CD4-positive, CD25-positive, alpha-beta regulatory T cell (primary cell): ENCODE measurements around the gene ELP5. TPM values are rescaled to one million over a fixed set of nuclear protein-coding genes. Genes with fewer than 3 reads are reported as not detected.

Experiments
- ATAC-seq, 2 donors: fragments of 150-1000 bp; cut with Tn5 transposase; one replicate each; pipeline ENCODE4 v1.10.0; 2021; ENCODE audit warnings: low read depth in 2 of 2, moderate number of reproducible peaks in 2 of 2, moderate library complexity in 1 of 2
- DNase-seq, 3 donors: peaks; one replicate each; pipeline versions ENCODE4 v3.0.0 to v3.0.0-alpha.2; 2012 to 2022; ENCODE audit warnings: mixed read lengths in 1 of 3
- H3K27ac ChIP-seq: one replicate; pipeline ENCODE4 v1.7.0; 2013; ENCODE audit warnings: mild to moderate bottlenecking, low read length; ENCODE audit not compliant: insufficient read depth, poor library complexity, severe bottlenecking
- H3K27me3 ChIP-seq: one replicate; pipeline ENCODE4 v1.7.0; 2013; ENCODE audit warnings: low read length; ENCODE audit not compliant: control insufficient read depth, insufficient read depth
- H3K36me3 ChIP-seq: one replicate; pipeline ENCODE4 v1.7.0; 2013; ENCODE audit warnings: mild to moderate bottlenecking, low read length, moderate library complexity; ENCODE audit not compliant: control insufficient read depth, insufficient read depth
- H3K4me1 ChIP-seq: 2 replicates; pipeline ENCODE4 v1.7.0; 2013; ENCODE audit warnings: mild to moderate bottlenecking, low read length; ENCODE audit not compliant: insufficient read depth, control insufficient read depth, poor library complexity, severe bottlenecking
- H3K4me3 ChIP-seq: one replicate; pipeline ENCODE4 v1.7.0; 2013; ENCODE audit warnings: low read depth, mild to moderate bottlenecking, low read length, moderate library complexity
- H3K9me3 ChIP-seq, 2 experiments: 1 replicate in 1 of 2; 2 replicates in 1 of 2; pipeline ENCODE4 v1.7.0; 2013; ENCODE audit warnings: low read length in 2 of 2, mild to moderate bottlenecking in 1 of 2, moderate library complexity in 1 of 2; ENCODE audit not compliant: control insufficient read depth in 2 of 2
- H3K27ac Mint-ChIP-seq, 3 donors: one replicate each; pipeline ENCODE4 v1.8.0; 2020 to 2022; ENCODE audit warnings: mild to moderate bottlenecking in 3 of 3, mixed read lengths in 3 of 3, moderate library complexity in 2 of 3
- H3K27me3 Mint-ChIP-seq: one replicate; pipeline ENCODE4 v1.8.0; 2022; ENCODE audit warnings: mild to moderate bottlenecking, mixed read lengths
- H3K36me3 Mint-ChIP-seq: one replicate; pipeline ENCODE4 v1.8.0; 2020; ENCODE audit warnings: mixed read lengths
- H3K4me1 Mint-ChIP-seq, 4 donors: one replicate each; pipeline ENCODE4 v1.8.0; 2020 to 2022; ENCODE audit warnings: mixed read lengths in 4 of 4, mild to moderate bottlenecking in 1 of 4
- H3K4me3 Mint-ChIP-seq, 4 donors: one replicate each; pipeline ENCODE4 v1.8.0; 2020 to 2022; ENCODE audit warnings: mild to moderate bottlenecking in 4 of 4, mixed read lengths in 4 of 4, moderate library complexity in 3 of 4
- H3K9me3 Mint-ChIP-seq, 7 donors: one replicate each; pipeline ENCODE4 v1.8.0; 2020 to 2022; ENCODE audit warnings: mixed read lengths in 7 of 7, mild to moderate bottlenecking in 3 of 7, moderate library complexity in 2 of 7
- polyA plus RNA-seq, 4 donors: library from polyadenylated mRNA; unstranded; fragments of 300-500 nt; fragmentation: Illumina TruSeq; gene quantifications; one replicate each; pipeline ENCODE4 v1.2.3, GENCODE V29; 2021
- total RNA-seq: library from RNA; stranded (reverse); gene quantifications from one replicate; pipeline ENCODE4 v1.2.3, GENCODE V29; 2022

The ELP5 gene
- total and polyA plus RNA-seq, 5 donors from 2014 or later = 31.6 to 74.0 (median 56.1) TPM

- H3K36me3 Mint-ChIP-seq = no peaks in the 10 kb centered on the region
- Histone ChIP-seq H3K27me3 (no peaks in the 10 kb centered on the region), H3K27ac (peak overlapping the region; percentile 97), H3K4me1 (peaks cover 57% of the 10 kb centered on the region), H3K9me3 (no peaks in the 10 kb centered on the region), H3K4me3 (no peak overlapping the region), H3K36me3 (no peaks in the 10 kb centered on the region)
- peak overlapping the region in 1 of 3 donors; percentile 93 for H3K27ac Mint-ChIP-seq
- no peak for DNase-seq
- ATAC-seq = no peak
- H3K27me3 Mint-ChIP-seq = peaks cover 23% of the 10 kb centered on the region
- peak overlapping the region in 3 of 4 donors; percentile 76 to 96 (median 86) for H3K4me3 Mint-ChIP-seq
- H3K4me1 Mint-ChIP-seq = peaks cover 0 to 73% (median 35%) of the 10 kb centered on the region in 4 donors
- H3K9me3 Mint-ChIP-seq = no peaks in the 10 kb centered on the region
These were observed 36.3 kb upstream of the ELP5 start for GRCh38 chr17:7215652-7216180.

- peaks cover 0 to 80% (median 41%) of the 10 kb centered on the region in 4 donors for H3K4me1 Mint-ChIP-seq
- no peak overlapping the region for H3K4me3 ChIP-seq
- no peaks in the 10 kb centered on the region for H3K27me3 ChIP-seq
- peak overlapping the region; percentile 23 for H3K27ac ChIP-seq
- H3K27me3 Mint-ChIP-seq = peaks cover 18% of the 10 kb centered on the region
- no peaks in the 10 kb centered on the region for H3K36me3 Mint-ChIP-seq
- H3K36me3 ChIP-seq = no peaks in the 10 kb centered on the region
- no peak for ATAC-seq
- peak overlapping the region; percentile 72 to 93 (median 91) for H3K27ac Mint-ChIP-seq
- H3K9me3 Mint-ChIP-seq = no peaks in the 10 kb centered on the region
- peak overlapping the region; percentile 60 to 86 (median 72) for H3K4me3 Mint-ChIP-seq
- DNase-seq = no peak
- H3K9me3 ChIP-seq = no peaks in the 10 kb centered on the region
- peaks cover 64% of the 10 kb centered on the region for H3K4me1 ChIP-seq
These were observed 35.5 kb upstream of the ELP5 start for GRCh38 chr17:7216242-7217112.

GRCh38 chr17:7217113-7217987, 34.7 kb upstream of the ELP5 start:
- H3K27ac Mint-ChIP-seq = peak overlapping the region in 2 of 3 donors; percentile 91 to 92
- peaks cover 0 to 78% (median 40%) of the 10 kb centered on the region in 4 donors for H3K4me1 Mint-ChIP-seq
- no peaks in the 10 kb centered on the region for H3K9me3 Mint-ChIP-seq
- DNase-seq = peak in 1 of 3 donors; percentile 28
- Histone ChIP-seq H3K4me1 (peaks cover 70% of the 10 kb centered on the region), H3K4me3 (no peak overlapping the region), H3K27me3 (no peaks in the 10 kb centered on the region), H3K27ac (peak overlapping the region; percentile 60), H3K36me3 (peaks cover 3% of the 10 kb centered on the region), H3K9me3 (no peaks in the 10 kb centered on the region)
- H3K27me3 Mint-ChIP-seq = peaks cover 11% of the 10 kb centered on the region
- H3K36me3 Mint-ChIP-seq = no peaks in the 10 kb centered on the region
- ATAC-seq = no peak
- peak overlapping the region; percentile 11 to 96 (median 72) for H3K4me3 Mint-ChIP-seq

- peaks cover 10% of the 10 kb centered on the region for H3K36me3 ChIP-seq
- H3K27ac Mint-ChIP-seq = peak overlapping the region in 1 of 3 donors; percentile 62
- H3K4me1 Mint-ChIP-seq = peaks cover 0 to 76% (median 39%) of the 10 kb centered on the region in 4 donors
- peaks cover 11% of the 10 kb centered on the region for H3K27me3 Mint-ChIP-seq
- H3K4me3 ChIP-seq = no peak overlapping the region
- peak overlapping the region; percentile 60 for H3K27ac ChIP-seq
- peaks cover 70% of the 10 kb centered on the region for H3K4me1 ChIP-seq
- H3K36me3 Mint-ChIP-seq = no peaks in the 10 kb centered on the region
- no peaks in the 10 kb centered on the region for H3K9me3 Mint-ChIP-seq
- no peaks in the 10 kb centered on the region for H3K27me3 ChIP-seq
- no peak for ATAC-seq
- peak overlapping the region; percentile 51 to 96 (median 72) for H3K4me3 Mint-ChIP-seq
- no peaks in the 10 kb centered on the region for H3K9me3 ChIP-seq
- DNase-seq = no peak
These were observed 33.8 kb upstream of the ELP5 start for GRCh38 chr17:7218166-7218565.

- Mint-ChIP-seq H3K27me3 (peaks cover 11% of the 10 kb centered on the region), H3K4me3 (peak overlapping the region in 3 of 4 donors; percentile 73 to 96 (median 89)), H3K4me1 (peaks cover 0 to 70% (median 35%) of the 10 kb centered on the region in 4 donors), H3K36me3 (peaks cover 5% of the 10 kb centered on the region), H3K27ac (peak overlapping the region; percentile 55 to 91 (median 79)), H3K9me3 (no peaks in the 10 kb centered on the region)
- DNase-seq (no peak), ATAC-seq (no peak)
- H3K36me3 ChIP-seq = peaks cover 16% of the 10 kb centered on the region
- no peaks in the 10 kb centered on the region for H3K9me3 ChIP-seq
- H3K4me3 ChIP-seq = no peak overlapping the region
- H3K27ac ChIP-seq = peak overlapping the region; percentile 83
- peaks cover 65% of the 10 kb centered on the region for H3K4me1 ChIP-seq
- no peaks in the 10 kb centered on the region for H3K27me3 ChIP-seq
These were observed 33.3 kb upstream of the ELP5 start for GRCh38 chr17:7218758-7219157.

DNA sequence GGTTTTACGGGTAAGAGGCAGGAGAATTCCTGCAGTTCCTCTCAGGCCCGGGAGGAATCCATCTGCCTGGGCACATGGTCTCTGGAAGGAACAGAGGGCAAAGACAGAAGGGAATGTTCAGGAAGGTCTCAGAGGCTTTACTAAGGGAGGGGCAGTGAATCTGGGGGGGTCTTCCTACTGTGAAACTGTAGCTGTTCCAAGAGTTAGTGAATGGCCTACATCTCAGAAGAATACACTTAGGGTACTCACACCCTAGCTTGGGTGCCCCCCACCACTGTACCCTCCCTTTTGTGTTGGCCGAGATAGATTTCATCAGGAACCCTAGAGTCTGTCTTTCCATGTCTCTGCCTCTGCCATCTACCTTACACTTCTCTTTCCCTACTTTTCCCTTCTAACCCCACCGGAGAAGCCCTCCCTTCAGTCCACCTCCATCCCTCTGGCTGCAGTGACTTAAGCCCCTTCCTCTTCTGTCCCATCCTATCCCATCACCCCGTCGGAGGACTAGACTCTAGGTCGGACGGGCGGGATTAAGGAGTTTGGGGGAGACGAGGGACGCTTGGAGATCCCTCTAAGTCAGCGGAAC, 32.7 kb upstream of the ELP5 start:
- ATAC-seq (no peak), DNase-seq (no peak)
- Mint-ChIP-seq H3K9me3 (no peaks in the 10 kb centered on the region), H3K36me3 (peaks cover 9% of the 10 kb centered on the region), H3K4me1 (peaks cover 0 to 65% (median 33%) of the 10 kb centered on the region in 4 donors), H3K27me3 (peaks cover 6% of the 10 kb centered on the region), H3K4me3 (peak overlapping the region; percentile 89 to 96 (median 94)), H3K27ac (peak overlapping the region; percentile 91 to 97 (median 97))
- Histone ChIP-seq H3K27me3 (no peaks in the 10 kb centered on the region), H3K4me3 (peak overlapping the region; percentile 75), H3K9me3 (no peaks in the 10 kb centered on the region), H3K36me3 (peaks cover 19% of the 10 kb centered on the region), H3K4me1 (peaks cover 60% of the 10 kb centered on the region), H3K27ac (peak overlapping the region; percentile 83)
